RWPE1 (cell line): ENCODE results near the gene CEACAM16.
A peak's percentile ranks its signal among the peaks of the same experiment; 100 is the strongest.

Experiments used
- CTCF ChIA-PET: fragments of 350-600 bp; sonication (Branson Sonifier 250); formaldehyde crosslinking; extraction: SDS; loops from one replicate; lab custom pipeline; 2021; lab: Yijun Ruan, JAX
- POLR2A ChIA-PET: fragments of 400-600 bp; formaldehyde crosslinking; extraction: SDS; loops from one replicate; lab custom pipeline; 2020; ENCODE audit warnings: antibody characterized with exemption; ENCODE audit not compliant: low non-redundant PET; lab: Yijun Ruan, JAX
- DNase-seq: peaks from one replicate; pipeline ENCODE4 v3.0.0; 2012; ENCODE audit warnings: low spot score
- H3K27ac ChIP-seq: fragments of 450-650 bp; 2 replicates; pipeline ENCODE4 v1.5.1; 2017
- CTCF ChIP-seq: fragments of 450-650 bp; conservative IDR thresholded peaks from 2 replicates; pipeline ENCODE4 v1.5.1; 2017; ENCODE audit warnings: low read depth, mild to moderate bottlenecking

The CEACAM16 gene

GRCh38 chr19:44738603-44739558 is 39.9 kb downstream of the CEACAM16 start:
- TF ChIP-seq CTCF: no peak
- ChIA-PET POLR2A (no interaction called here), CTCF (interaction anchor here (1.0 to 2.5 kb wide), 2 partner anchors 15 to 32 kb away, joined by 3 to 12 read pairs; no protein-coding TSS in a partner anchor)
- H3K27ac ChIP-seq: peak overlapping the region; percentile 37
- no peak for DNase-seq

DNA sequence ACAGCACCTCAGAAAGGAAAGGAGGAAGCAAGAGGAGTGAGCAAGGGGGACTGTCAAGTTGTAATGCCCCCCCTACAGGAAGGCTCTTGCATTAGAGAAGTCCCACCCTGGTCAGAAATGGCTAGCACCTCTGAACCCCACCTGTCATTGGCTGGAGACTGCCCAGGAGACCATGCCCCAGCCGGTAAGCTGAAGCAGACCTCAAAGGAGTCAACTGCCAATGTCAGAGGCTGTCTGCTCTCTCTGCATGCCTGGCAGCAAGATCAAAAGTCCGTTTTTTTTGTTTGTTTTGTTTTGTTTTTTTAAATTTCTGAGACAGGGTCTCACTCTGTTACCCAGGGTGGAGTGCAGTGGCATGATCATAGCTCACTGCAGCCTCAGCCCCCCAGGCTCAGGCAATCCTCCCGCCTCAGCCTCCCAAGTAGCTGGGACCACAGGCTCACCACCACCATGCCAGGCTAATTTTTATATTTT is 41.4 kb downstream of the CEACAM16 start:
- TF ChIP-seq CTCF: no peak
- ChIA-PET CTCF (interaction anchor here (2.5 kb wide), 1 partner anchor 16 kb away, joined by 12 read pairs; no protein-coding TSS in a partner anchor), POLR2A (no interaction called here)
- peak overlapping the region; percentile 98 for H3K27ac ChIP-seq
- no peak for DNase-seq

DNA sequence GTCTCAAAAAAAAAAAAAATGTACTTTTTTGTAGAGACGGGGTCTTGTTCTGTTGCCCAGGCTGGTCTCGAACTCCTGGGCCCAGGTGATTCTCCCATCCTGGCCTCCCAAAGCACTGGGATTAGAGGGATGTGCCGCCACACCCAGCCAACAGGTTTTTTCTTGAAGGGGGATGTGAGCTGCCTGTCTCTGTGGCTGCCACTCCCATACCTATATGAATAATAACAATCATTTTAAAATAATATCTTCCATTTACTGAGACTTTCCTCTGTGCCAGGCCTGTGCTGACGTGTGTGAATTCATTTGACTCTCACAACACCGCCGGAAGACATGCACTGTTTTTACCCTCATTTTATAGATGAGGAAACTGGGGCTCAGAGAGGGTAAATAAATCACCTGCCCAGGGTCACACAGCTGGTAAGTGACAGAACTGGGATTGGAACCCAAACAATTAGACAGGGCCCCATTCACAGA is 42.3 kb downstream of the CEACAM16 start:
- POLR2A ChIA-PET: no interaction called here
- peak; percentile 70 for DNase-seq
- peak overlapping the region; percentile 98 for H3K27ac ChIP-seq
- CTCF ChIA-PET: interaction anchor here (0.5 to 1.5 kb wide), 6 partner anchors 17 to 1019 kb away, joined by 3 to 6 read pairs (median 4); no protein-coding TSS in a partner anchor
- TF ChIP-seq CTCF: no peak

DNA sequence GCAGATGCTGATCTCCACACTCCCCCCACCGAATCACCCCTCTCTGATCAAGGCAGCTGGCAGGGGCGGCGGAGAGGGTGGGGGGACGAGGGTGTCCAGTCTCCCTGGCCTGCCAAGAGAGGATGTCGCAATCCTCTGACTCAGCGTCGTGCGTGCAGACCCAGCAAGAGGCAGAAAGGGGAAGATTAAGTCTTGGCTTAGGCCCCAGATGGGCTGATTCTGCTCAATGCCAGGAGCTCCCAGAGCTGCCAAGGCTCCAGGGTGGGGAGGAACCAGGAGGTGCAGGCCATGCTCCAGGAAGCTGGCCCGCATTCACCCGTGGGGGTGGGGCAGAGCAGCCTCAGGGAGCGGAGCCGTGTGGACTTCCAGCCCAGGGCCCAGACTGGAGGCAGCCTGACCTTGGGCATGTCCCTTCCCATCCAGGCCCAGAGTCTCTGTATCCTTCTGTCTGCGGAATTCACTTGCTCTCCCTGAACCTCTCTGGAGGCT is 42.9 kb downstream of the CEACAM16 start:
- peak; percentile 94 for DNase-seq
- H3K27ac ChIP-seq: peak overlapping the region; percentile 98
- no peak for TF ChIP-seq CTCF
- CTCF ChIA-PET: interaction anchor here (0.6 to 1.5 kb wide), 4 partner anchors 18 to 49 kb away, joined by 3 to 6 read pairs (median 4); no protein-coding TSS in a partner anchor
- POLR2A ChIA-PET: interaction anchor here (0.7 kb wide), 1 partner anchor 12 kb away, joined by 4 read pairs; no protein-coding TSS in a partner anchor

GRCh38 chr19:44742330-44743061 is 43.5 kb downstream of the CEACAM16 start:
- CTCF ChIA-PET: interaction anchor here (1.4 to 1.5 kb wide), 2 partner anchors 19 to 29 kb away, joined by 5 to 6 read pairs; no protein-coding TSS in a partner anchor
- POLR2A ChIA-PET: interaction anchor here (0.6 to 1.2 kb wide), 3 partner anchors 12 to 106 kb away, joined by 3 to 4 read pairs (median 3); no protein-coding TSS in a partner anchor
- DNase-seq: no peak
- H3K27ac ChIP-seq: peak overlapping the region; percentile 98
- TF ChIP-seq CTCF: no peak
